PC-3 (cell line): ENCODE data around the gene MAFF. TPM values are rescaled to one million over a fixed set of nuclear protein-coding genes. Genes with fewer than 3 reads are reported as not detected.
A peak's percentile ranks its signal among the peaks of the same experiment; 100 is the strongest.

Source experiments
- ATAC-seq: fragments of 200-7000 bp; cut with Tn5 transposase; 2 replicates; pipeline ENCODE4 v1.9.1; 2020; ENCODE audit warnings: mild to moderate bottlenecking, moderate library complexity
- BruUV-seq: library from RNA; stranded (reverse); fragments of 400-500 nt; replicated peaks from 2 replicates; lab custom pipeline; 2021; lab: Mats Ljungman, UMichigan
- CTCF ChIA-PET: fragments of 300-600 bp; sonication (Branson Sonifier 250); formaldehyde crosslinking; loops from one replicate; lab custom pipeline; 2022; ENCODE audit warnings: antibody characterized with exemption; lab: Charles Lee
- POLR2A ChIA-PET: fragments of 300-600 bp; sonication (Branson Sonifier 250); formaldehyde crosslinking; loops from one replicate; lab custom pipeline; 2022; ENCODE audit warnings: antibody characterized with exemption; ENCODE audit not compliant: unreplicated experiment; lab: Charles Lee
- DNase-seq: peaks from one replicate; pipeline ENCODE4 v3.0.0-alpha.2; 2015
- H2AFZ ChIP-seq: fragments of 300-600 bp; sonication (generic); 2 replicates; pipeline ENCODE4 v1.6.0; 2016; ENCODE audit warnings: antibody characterized with exemption, low read length
- H3F3A ChIP-seq: fragments of 300-600 bp; sonication (generic); one replicate; pipeline ENCODE4 v1.6.0; 2017; ENCODE audit warnings: antibody characterized with exemption, low read length, control low read depth, mild to moderate bottlenecking; ENCODE audit not compliant: unreplicated experiment
- H3K27ac ChIP-seq: fragments of 300-600 bp; sonication (generic); 2 replicates; pipeline ENCODE4 v1.5.1; 2016; ENCODE audit warnings: mild to moderate bottlenecking, low read length
- H3K27me3 ChIP-seq: fragments of 300-600 bp; sonication (generic); 2 replicates; pipeline ENCODE4 v1.6.1; 2016; ENCODE audit warnings: low read length, mixed read lengths
- H3K36me3 ChIP-seq: fragments of 300-600 bp; sonication (generic); 2 replicates; pipeline ENCODE4 v1.6.1; 2016; ENCODE audit warnings: low read depth, mixed run types, low read length, mixed read lengths
- H3K4me1 ChIP-seq: fragments of 300-600 bp; sonication (generic); 2 replicates; pipeline ENCODE4 v1.5.1; 2016; ENCODE audit warnings: low read length; ENCODE audit not compliant: insufficient read depth
- H3K4me2 ChIP-seq: fragments of 300-600 bp; sonication (generic); 2 replicates; pipeline ENCODE4 v1.6.0; 2016; ENCODE audit warnings: low read length
- H3K4me3 ChIP-seq: fragments of 300-600 bp; sonication (generic); 2 replicates; pipeline ENCODE4 v1.5.1; 2016; ENCODE audit warnings: mild to moderate bottlenecking, low read length, mixed read lengths
- H3K79me2 ChIP-seq: fragments of 300-600 bp; sonication (generic); 2 replicates; pipeline ENCODE4 v1.6.1; 2017; ENCODE audit warnings: low read length, mixed read lengths
- H3K9ac ChIP-seq: fragments of 300-600 bp; sonication (generic); 2 replicates; pipeline ENCODE4 v1.6.0; 2016; ENCODE audit warnings: mild to moderate bottlenecking, low read length
- H3K9me2 ChIP-seq: fragments of 300-600 bp; sonication (generic); replicated peaks from 2 replicates; pipeline ENCODE4 v1.6.1; 2016; ENCODE audit warnings: mixed run types, low read length, mixed read lengths
- H3K9me3 ChIP-seq: fragments of 300-600 bp; sonication (generic); 2 replicates; pipeline ENCODE4 v1.6.1; 2016; ENCODE audit warnings: low read length, mixed read lengths
- H4K20me1 ChIP-seq: fragments of 300-600 bp; sonication (generic); 2 replicates; pipeline ENCODE4 v1.6.1; 2016; ENCODE audit warnings: low read length, mixed read lengths
- EZH2 ChIP-seq: fragments of 300-600 bp; sonication (generic); IDR thresholded peaks from one replicate; pipeline ENCODE4 v1.6.1; 2017; ENCODE audit warnings: antibody characterized with exemption, mild to moderate bottlenecking, low read length; ENCODE audit not compliant: unreplicated experiment
- EZH2phosphoT487 ChIP-seq: fragments of 300-600 bp; sonication (generic); IDR thresholded peaks from 2 replicates; pipeline ENCODE4 v1.6.1; 2018; ENCODE audit warnings: mild to moderate bottlenecking, antibody characterized with exemption, low read length, borderline replicate concordance
- intact Hi-C: fragments of 100-400 bp; cut with micrococcal nuclease; formaldehyde crosslinking; loops from 2 replicates; pipeline ENCODE4 v1.9.0; 2023
- total RNA-seq: library from RNA; depleted of rRNA; stranded (reverse); fragments of >200 nt; gene quantifications from 2 replicates; pipeline ENCODE4 v1.2.3, GENCODE V29; 2014
- TF ChIP-seq, protein P1 (sequence below): fragments of 300-600 bp; sonication (generic); conservative IDR thresholded peaks from 2 replicates; pipeline ENCODE4 v1.5.1; 2017; ENCODE audit warnings: antibody characterized with exemption, low read depth, mild to moderate bottlenecking, low read length

MAFF gene
- total RNA-seq, 1 experiment from 2014 or later = 72.6 TPM

DNA sequence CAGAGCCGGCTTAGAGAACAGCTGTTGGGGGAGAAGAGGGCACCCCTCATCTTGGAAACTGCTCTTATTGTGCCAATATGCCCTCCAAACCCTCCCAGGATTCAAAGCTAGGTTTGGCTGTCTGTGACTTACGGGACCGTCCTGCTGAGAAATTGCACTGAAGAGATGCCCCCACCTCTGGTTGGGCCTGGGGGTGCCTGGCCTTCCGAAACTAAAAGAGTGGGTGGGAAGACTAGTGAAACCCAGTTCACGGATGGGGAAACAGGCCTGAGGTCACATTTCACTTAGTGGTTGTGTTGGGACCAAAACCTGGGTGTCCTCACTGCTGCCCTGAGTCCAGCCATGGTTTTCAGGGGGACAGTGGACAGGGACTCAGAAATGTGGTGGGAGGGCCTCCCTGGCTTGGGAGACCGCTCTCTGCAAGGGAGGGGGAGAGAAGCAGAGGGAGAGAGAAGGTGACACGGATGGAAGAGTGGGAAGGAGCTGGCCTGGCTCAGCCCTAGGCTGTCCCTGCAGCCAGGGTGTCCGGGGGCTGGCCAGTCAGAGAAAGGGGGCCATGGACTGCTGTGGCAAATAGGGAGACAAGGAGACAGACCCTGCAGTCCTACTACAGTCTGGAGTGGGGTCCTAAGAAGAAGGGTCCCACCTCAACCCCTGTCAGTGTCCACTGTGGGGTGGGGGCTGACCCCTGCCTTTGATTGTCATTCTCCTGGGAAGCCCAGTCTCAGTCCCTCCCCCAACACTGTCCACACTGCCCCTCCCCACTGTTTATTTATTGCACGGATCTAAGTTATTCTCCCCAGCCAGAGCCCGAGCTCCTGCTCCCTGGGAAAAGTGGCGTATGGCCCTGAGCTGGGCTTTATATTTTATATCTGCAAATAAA, 13.6 kb downstream of the MAFF start:
- Histone ChIP-seq H3K9ac (no peak overlapping the region), H3F3A (no peaks in the 10 kb centered on the region), H4K20me1 (peaks cover 11% of the 10 kb centered on the region; the same call in 1 of the 2 replicates), H3K27me3 (no peaks in the 10 kb centered on the region), H3K4me1 (peaks cover 21% of the 10 kb centered on the region), H2AFZ (no peak overlapping the region), H3K4me2 (no peak overlapping the region), H3K27ac (no peak overlapping the region), H3K36me3 (peaks cover 8% of the 10 kb centered on the region), H3K9me2 (no peaks in the 10 kb centered on the region), H3K4me3 (no peak overlapping the region), H3K79me2 (peaks cover 19% of the 10 kb centered on the region), H3K9me3 (no peaks in the 10 kb centered on the region)
- ChIA-PET CTCF (no interaction called here), POLR2A (no interaction called here)
- ATAC-seq (no peak), DNase-seq (no peak)
- intact Hi-C loops = loop anchor here (10.0 kb wide), 1 partner anchor 101 kb away; the partner anchor contains the start of gene BAIAP2L2
- no TSS peak for BruUV-seq
- TF ChIP-seq, protein P1, sequence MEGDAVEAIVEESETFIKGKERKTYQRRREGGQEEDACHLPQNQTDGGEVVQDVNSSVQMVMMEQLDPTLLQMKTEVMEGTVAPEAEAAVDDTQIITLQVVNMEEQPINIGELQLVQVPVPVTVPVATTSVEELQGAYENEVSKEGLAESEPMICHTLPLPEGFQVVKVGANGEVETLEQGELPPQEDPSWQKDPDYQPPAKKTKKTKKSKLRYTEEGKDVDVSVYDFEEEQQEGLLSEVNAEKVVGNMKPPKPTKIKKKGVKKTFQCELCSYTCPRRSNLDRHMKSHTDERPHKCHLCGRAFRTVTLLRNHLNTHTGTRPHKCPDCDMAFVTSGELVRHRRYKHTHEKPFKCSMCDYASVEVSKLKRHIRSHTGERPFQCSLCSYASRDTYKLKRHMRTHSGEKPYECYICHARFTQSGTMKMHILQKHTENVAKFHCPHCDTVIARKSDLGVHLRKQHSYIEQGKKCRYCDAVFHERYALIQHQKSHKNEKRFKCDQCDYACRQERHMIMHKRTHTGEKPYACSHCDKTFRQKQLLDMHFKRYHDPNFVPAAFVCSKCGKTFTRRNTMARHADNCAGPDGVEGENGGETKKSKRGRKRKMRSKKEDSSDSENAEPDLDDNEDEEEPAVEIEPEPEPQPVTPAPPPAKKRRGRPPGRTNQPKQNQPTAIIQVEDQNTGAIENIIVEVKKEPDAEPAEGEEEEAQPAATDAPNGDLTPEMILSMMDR = no peak
- TF ChIP-seq EZH2phosphoT487 = no peak

DNA sequence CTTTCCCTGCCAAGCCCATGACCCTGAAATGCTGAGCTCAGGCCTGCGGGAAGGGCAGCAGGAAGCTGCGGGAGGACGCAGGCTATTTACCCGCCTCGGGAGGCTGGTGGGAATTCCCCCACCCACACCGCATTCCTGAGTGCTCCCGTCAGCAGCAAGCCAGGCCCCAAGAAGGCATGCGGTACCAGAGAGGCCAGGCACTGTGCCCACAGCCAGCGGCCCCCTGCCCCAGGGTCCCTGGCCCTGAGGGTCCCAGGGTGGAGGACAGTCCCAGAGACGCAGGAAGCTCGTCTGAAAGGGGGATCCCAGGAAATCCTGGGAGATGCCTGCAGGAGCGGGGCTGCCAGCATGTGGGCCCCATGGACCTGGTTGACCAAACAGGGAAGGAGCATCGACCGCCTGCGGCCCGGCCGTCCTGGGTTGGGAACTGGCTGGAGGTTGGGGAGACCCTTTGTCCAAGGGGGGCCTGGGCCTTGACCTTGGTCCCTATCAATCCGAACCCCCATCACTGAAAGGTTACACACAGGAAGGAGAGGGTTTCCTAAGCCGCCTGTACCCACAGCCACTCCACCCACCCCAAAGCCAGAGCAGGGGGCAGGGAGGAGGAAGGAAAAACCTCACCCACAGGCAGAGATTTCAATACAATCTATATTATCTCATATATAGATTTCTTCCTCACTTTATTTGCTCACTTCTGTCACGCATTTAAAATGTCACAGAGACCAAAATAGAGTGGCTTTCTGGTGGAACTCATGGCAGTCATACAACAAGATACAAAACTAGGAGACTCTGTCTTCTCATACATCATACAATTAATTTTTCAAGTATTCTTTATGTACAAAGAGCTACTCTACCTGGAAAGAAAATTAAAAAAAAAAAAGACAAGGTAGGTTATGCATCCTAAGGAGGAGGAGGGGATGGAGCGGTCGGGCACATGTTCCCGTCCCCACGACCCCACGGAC, 17.1 kb downstream of the MAFF start:
- BruUV-seq = TSS peak; percentile 30
- intact Hi-C loops = loop anchor here (10.0 kb wide), 1 partner anchor 104 kb away; the partner anchor contains the start of gene BAIAP2L2
- H4K20me1 ChIP-seq = no peaks in the 10 kb centered on the region
- H3K4me1 ChIP-seq = peaks cover 21% of the 10 kb centered on the region
- H3K4me2 ChIP-seq = peak overlapping the region; percentile 49
- no peaks in the 10 kb centered on the region for H3K9me3 ChIP-seq
- no peak overlapping the region for H2AFZ ChIP-seq
- no peaks in the 10 kb centered on the region for H3K27me3 ChIP-seq
- H3K4me3 ChIP-seq = no peak overlapping the region
- H3F3A ChIP-seq = no peaks in the 10 kb centered on the region
- H3K9me2 ChIP-seq = no peaks in the 10 kb centered on the region
- DNase-seq = peak; percentile 88
- CTCF ChIA-PET = interaction anchor here (0.8 kb wide), 1 partner anchor 167 kb away, joined by 4 read pairs; no protein-coding TSS in a partner anchor
- H3K27ac ChIP-seq = peak overlapping the region; percentile 93
- POLR2A ChIA-PET = interaction anchor here (0.5 to 0.7 kb wide), 5 partner anchors 10 to 486 kb away, joined by 3 to 10 read pairs (median 3); partner anchors contain the start of gene MICALL1
- peak overlapping the region; percentile 88 for H3K9ac ChIP-seq
- TF ChIP-seq EZH2 (no peak), EZH2phosphoT487 (no peak)
- TF ChIP-seq, protein P1 = no peak
- ATAC-seq = peak; percentile 87
- H3K36me3 ChIP-seq = peaks cover 8% of the 10 kb centered on the region
- no peaks in the 10 kb centered on the region for H3K79me2 ChIP-seq
